ENCODE measurements around the gene CARD9. TPM values are rescaled to one million over a fixed set of nuclear protein-coding genes. Genes with fewer than 3 reads are reported as not detected.

CARD9 gene
- total RNA-seq, 1 experiment from 2014 or later, result 14.0 TPM

DNA sequence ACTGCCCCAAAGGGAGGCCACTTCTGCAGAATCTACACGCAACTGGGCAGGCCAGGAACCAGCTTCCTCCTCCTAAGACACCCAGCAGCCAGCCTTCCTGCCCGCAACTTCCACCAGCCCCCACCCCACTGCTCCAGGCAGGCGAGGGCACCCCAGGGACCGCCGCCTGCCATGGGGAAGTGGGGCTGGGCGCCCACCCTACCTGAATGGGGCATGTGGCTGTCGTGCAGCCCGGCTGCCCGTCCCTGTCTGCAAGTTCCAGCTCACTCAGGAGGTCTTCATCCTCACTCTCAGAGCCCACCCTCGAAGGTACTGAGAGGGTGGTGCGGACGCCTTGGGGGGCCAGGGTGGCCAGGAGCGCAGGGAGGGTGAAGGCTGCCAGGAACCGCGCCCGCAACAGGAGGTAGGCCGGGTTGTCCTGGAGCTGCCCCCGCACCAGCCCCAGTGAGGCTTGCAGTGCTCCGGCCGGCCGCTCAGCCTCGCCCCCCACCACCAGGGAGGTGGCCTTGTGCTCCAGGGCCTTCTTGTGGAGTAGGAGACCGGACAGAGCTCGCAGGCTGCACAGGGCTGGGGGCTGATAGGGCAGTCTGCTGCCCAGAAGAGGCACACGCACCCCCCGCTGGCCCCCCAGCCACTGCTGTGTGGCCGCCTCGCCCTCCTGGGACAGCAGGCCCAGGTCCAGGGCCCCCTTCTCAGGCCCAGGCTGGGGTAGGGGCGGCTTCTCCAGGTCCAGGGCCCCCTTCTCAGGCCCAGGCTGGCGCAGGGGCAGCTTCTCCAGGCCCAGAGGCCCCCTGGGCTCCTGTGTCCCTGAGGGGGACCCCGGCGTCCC lies 4.1 kb upstream of the CARD9 start:
- H3K4me1 ChIP-seq (replicated peaks; ENCODE audit: insufficient read depth), result peaks cover 16% of the 10 kb centered on the region
- no TSS peak for BruUV-seq (replicated peaks)
- H2AFZ ChIP-seq, result no peak overlapping the region
- ChIA-PET POLR2A (ENCODE audit: unreplicated experiment) (no interaction called here), CTCF (no interaction called here)
- TF ChIP-seq EZH2 (IDR thresholded peaks at IDR 0.05; ENCODE audit: low read depth), result no peak
- TF ChIP-seq, protein P1, sequence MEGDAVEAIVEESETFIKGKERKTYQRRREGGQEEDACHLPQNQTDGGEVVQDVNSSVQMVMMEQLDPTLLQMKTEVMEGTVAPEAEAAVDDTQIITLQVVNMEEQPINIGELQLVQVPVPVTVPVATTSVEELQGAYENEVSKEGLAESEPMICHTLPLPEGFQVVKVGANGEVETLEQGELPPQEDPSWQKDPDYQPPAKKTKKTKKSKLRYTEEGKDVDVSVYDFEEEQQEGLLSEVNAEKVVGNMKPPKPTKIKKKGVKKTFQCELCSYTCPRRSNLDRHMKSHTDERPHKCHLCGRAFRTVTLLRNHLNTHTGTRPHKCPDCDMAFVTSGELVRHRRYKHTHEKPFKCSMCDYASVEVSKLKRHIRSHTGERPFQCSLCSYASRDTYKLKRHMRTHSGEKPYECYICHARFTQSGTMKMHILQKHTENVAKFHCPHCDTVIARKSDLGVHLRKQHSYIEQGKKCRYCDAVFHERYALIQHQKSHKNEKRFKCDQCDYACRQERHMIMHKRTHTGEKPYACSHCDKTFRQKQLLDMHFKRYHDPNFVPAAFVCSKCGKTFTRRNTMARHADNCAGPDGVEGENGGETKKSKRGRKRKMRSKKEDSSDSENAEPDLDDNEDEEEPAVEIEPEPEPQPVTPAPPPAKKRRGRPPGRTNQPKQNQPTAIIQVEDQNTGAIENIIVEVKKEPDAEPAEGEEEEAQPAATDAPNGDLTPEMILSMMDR (conservative IDR thresholded peaks at IDR 0.05), result no peak
- intact Hi-C loops (cut with micrococcal nuclease; ENCODE audit: unreplicated experiment), result no loop called here
- no peak overlapping the region for H3K4me3 ChIP-seq
- H3K79me2 ChIP-seq (ENCODE audit: low read depth), result no peaks in the 10 kb centered on the region
- H3F3A ChIP-seq (ENCODE audit: insufficient read depth, low read depth), result peaks cover 11% of the 10 kb centered on the region; the same call in 1 of the 2 replicates
- no peaks in the 10 kb centered on the region for H3K27me3 ChIP-seq (ENCODE audit: insufficient read depth, low read depth)
- no peak for DNase-seq
- H3K9me3 ChIP-seq (ENCODE audit: insufficient read depth, low read depth), result no peaks in the 10 kb centered on the region
- no peaks in the 10 kb centered on the region for H3K9me2 ChIP-seq (ENCODE audit: insufficient read depth)
- no peaks in the 10 kb centered on the region; the same call in 1 of the 2 replicates for H4K20me1 ChIP-seq (ENCODE audit: insufficient read depth)
- no peak overlapping the region for H3K4me2 ChIP-seq
- H3K36me3 ChIP-seq (ENCODE audit: low read depth), result no peaks in the 10 kb centered on the region
- H3K27ac ChIP-seq, result no peak overlapping the region

DNA sequence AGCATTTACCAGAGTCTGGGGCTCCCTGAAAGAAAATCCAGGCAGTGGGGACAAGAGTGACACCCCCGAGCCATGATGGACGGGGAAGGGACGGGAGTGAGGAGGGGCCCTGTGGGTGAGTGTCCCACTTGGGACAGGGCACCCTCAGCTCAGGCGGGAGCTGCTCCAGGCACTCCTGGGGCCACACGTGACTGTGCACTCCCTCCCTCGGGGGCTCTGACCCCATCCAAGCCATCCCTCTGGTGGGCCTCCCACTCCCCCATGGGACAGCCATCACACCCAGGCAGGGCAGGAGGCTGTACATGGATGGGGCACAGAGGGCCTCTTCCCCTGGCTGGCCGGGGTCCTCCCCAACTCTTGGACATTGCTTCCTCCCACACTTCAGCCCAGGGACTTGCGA lies 3.0 kb upstream of the CARD9 start:
- peaks cover 25% of the 10 kb centered on the region for H3K4me1 ChIP-seq (replicated peaks; ENCODE audit: insufficient read depth)
- H2AFZ ChIP-seq, result no peak overlapping the region
- no peaks in the 10 kb centered on the region for H3K79me2 ChIP-seq (ENCODE audit: low read depth)
- ChIA-PET POLR2A (ENCODE audit: unreplicated experiment) (no interaction called here), CTCF (no interaction called here)
- H3F3A ChIP-seq (ENCODE audit: insufficient read depth, low read depth), result peaks cover 11% of the 10 kb centered on the region; the same call in 1 of the 2 replicates
- H3K9me2 ChIP-seq (ENCODE audit: insufficient read depth), result no peaks in the 10 kb centered on the region
- no peak overlapping the region for H3K4me2 ChIP-seq
- DNase-seq, result no peak
- TF ChIP-seq, protein P1 (conservative IDR thresholded peaks at IDR 0.05), result no peak
- H3K27me3 ChIP-seq (ENCODE audit: insufficient read depth, low read depth), result no peaks in the 10 kb centered on the region
- no peak overlapping the region for H3K27ac ChIP-seq
- intact Hi-C loops (cut with micrococcal nuclease; ENCODE audit: unreplicated experiment), result no loop called here
- no peaks in the 10 kb centered on the region for H3K36me3 ChIP-seq (ENCODE audit: low read depth)
- H3K9me3 ChIP-seq (ENCODE audit: insufficient read depth, low read depth), result no peaks in the 10 kb centered on the region
- H4K20me1 ChIP-seq (ENCODE audit: insufficient read depth), result no peaks in the 10 kb centered on the region
- no TSS peak for BruUV-seq (replicated peaks)
- no peak overlapping the region for H3K4me3 ChIP-seq

- Histone ChIP-seq H3K9me2 (ENCODE audit: insufficient read depth) (no peaks in the 10 kb centered on the region), H3K27me3 (ENCODE audit: insufficient read depth, low read depth) (no peaks in the 10 kb centered on the region), H3F3A (ENCODE audit: insufficient read depth, low read depth) (peaks cover 11% of the 10 kb centered on the region; the same call in 1 of the 2 replicates), H2AFZ (no peak overlapping the region), H3K36me3 (ENCODE audit: low read depth) (no peaks in the 10 kb centered on the region), H3K27ac (no peak overlapping the region), H3K79me2 (ENCODE audit: low read depth) (no peaks in the 10 kb centered on the region), H3K4me1 (replicated peaks; ENCODE audit: insufficient read depth) (peaks cover 25% of the 10 kb centered on the region), H3K4me2 (no peak overlapping the region), H3K9me3 (ENCODE audit: insufficient read depth, low read depth) (no peaks in the 10 kb centered on the region), H4K20me1 (ENCODE audit: insufficient read depth) (no peaks in the 10 kb centered on the region), H3K4me3 (no peak overlapping the region)
- BruUV-seq (replicated peaks), result no TSS peak
- CTCF ChIA-PET, result interaction anchor here (0.5 kb wide), 2 partner anchors 8 to 22 kb away, joined by 5 to 8 read pairs; no protein-coding TSS in a partner anchor
- no peak for TF ChIP-seq EZH2 (IDR thresholded peaks at IDR 0.05; ENCODE audit: low read depth)
- TF ChIP-seq, protein P1 (conservative IDR thresholded peaks at IDR 0.05), result no peak
- no peak for DNase-seq
- POLR2A ChIA-PET (ENCODE audit: unreplicated experiment), result no interaction called here
- intact Hi-C loops (cut with micrococcal nuclease; ENCODE audit: unreplicated experiment), result no loop called here
Observed at GRCh38 chr9:136375096-136375495, 1.6 kb upstream of the CARD9 start.

All from PC-9 (cell line).